Measurements from ENCODE around the gene GLB1L2. TPM values are rescaled to one million over a fixed set of nuclear protein-coding genes. Genes with fewer than 3 reads are reported as not detected.

GLB1L2 gene
- total RNA-seq, 3 donors from 2014 or later: 21.5 to 27.9 (median 26.9) TPM

DNA sequence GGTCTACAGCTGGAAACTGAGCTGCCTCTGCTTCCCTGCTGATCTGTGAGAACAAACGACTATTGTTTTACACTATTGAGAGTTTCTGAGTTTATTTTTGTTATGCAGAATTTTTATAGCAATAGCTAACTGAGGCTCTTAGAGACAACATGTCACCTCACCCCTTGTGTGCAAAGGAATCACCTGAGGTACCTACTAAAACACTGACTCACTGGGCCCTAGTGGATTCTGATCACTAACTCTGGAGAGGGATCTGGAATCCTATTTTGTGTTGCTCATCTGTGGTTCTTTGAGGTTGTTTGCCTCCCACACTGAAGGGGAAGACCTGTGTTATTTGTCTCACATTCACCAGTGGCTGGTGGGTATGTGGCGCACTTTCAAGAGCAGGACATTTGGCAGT is 93.6 kb downstream of the GLB1L2 start:
- TF ChIP-seq, protein P1, sequence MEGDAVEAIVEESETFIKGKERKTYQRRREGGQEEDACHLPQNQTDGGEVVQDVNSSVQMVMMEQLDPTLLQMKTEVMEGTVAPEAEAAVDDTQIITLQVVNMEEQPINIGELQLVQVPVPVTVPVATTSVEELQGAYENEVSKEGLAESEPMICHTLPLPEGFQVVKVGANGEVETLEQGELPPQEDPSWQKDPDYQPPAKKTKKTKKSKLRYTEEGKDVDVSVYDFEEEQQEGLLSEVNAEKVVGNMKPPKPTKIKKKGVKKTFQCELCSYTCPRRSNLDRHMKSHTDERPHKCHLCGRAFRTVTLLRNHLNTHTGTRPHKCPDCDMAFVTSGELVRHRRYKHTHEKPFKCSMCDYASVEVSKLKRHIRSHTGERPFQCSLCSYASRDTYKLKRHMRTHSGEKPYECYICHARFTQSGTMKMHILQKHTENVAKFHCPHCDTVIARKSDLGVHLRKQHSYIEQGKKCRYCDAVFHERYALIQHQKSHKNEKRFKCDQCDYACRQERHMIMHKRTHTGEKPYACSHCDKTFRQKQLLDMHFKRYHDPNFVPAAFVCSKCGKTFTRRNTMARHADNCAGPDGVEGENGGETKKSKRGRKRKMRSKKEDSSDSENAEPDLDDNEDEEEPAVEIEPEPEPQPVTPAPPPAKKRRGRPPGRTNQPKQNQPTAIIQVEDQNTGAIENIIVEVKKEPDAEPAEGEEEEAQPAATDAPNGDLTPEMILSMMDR (IDR thresholded peaks at IDR 0.05): no peak
- Histone ChIP-seq H3K4me1 (ENCODE audit: low read depth) (no peaks in the 10 kb centered on the region), H3K9me3 (no peaks in the 10 kb centered on the region), H3K36me3 (ENCODE audit: low read depth) (no peaks in the 10 kb centered on the region), H3K4me3 (no peak overlapping the region)
- intact Hi-C loops (cut with DNase I, micrococcal nuclease): no loop called here
- DNase-seq (no peak), ATAC-seq (no peak)

Other genes starting within 250 kb of the GLB1L2 start
- 10 to 100 TPM; 12.6 to 19.8 (median 16.6) TPM for gene NCAPD3, start 108.0 kb upstream of the GLB1L2 start, total RNA-seq
- 10 to 100 TPM; 38.6 to 50.8 (median 47.5) TPM for gene VPS26B, start 107.3 kb upstream of the GLB1L2 start, total RNA-seq
- 10 to 100 TPM; 33.5 to 40.2 (median 35.5) TPM for gene THYN1, start 78.6 kb upstream of the GLB1L2 start, total RNA-seq
- gene ACAD8, start 78.4 kb upstream of the GLB1L2 start, total RNA-seq: 10 to 100 TPM; 24.4 to 31.1 (median 28.8) TPM
- gene GLB1L3, start 55.6 kb upstream of the GLB1L2 start, total RNA-seq: under 1 TPM in 1 of 3 donors, not detected in 2; 0.09 TPM
- under 1 TPM; 0.09 to 0.38 (median 0.22) TPM for gene B3GAT1, start 80.3 kb downstream of the GLB1L2 start, total RNA-seq